ENCODE data around the gene VSX2. TPM values are rescaled to one million over a fixed set of nuclear protein-coding genes. Genes with fewer than 3 reads are reported as not detected.

The VSX2 gene
- polyA plus RNA-seq, 2 of the 4 experiments (the other 2 are of a cell fraction): not detected

GRCh38 chr14:74239848-74240793, 872 bp downstream of the VSX2 start (continued):
- TF ChIP-seq MAZ (IDR thresholded peaks at IDR 0.05; ENCODE audit: borderline replicate concordance, low read depth, low read length) (no peak), NPAS2 (CRISPR knock-in tag; IDR thresholded peaks at IDR 0.05; ENCODE audit: borderline replicate concordance) (no peak)

GRCh38 chr14:74240794-74241651, 1.8 kb downstream of the VSX2 start:
- 0 out of 3 replicates have a peak overlapping the region, but pooled peaks have one; percentile 8 for H3K4me3 ChIP-seq
- ATAC-seq (peak in 1 of 2 experiments; percentile 30; a peak in 3 of 6 replicates), FAIRE-seq (no peak), DNase-seq (ENCODE audit: low read depth in 1 of 2, low spot score in 1 of 2) (no peak)
- no peaks in the 10 kb centered on the region for H3K9me3 ChIP-seq
- CTCF ChIA-PET: interaction anchor here (1.2 to 12.2 kb wide), 5 partner anchors 11 to 129 kb away, joined by 3 to 56 read pairs (median 8); partner anchors contain the start of gene ABCD4
- TF ChIP-seq E2F6 (IDR thresholded peaks at IDR 0.05; ENCODE audit: borderline replicate concordance, low read depth) (no peak), NFE2L2 (conservative IDR thresholded peaks at IDR 0.05; ENCODE audit: low read length) (no peak), HEYL (CRISPR knock-in tag; IDR thresholded peaks at IDR 0.05) (no peak), MYC (IDR thresholded peaks at IDR 0.05; ENCODE audit: borderline replicate concordance, low read length) (no peak), NR3C1 (IDR thresholded peaks at IDR 0.05) (no peak), RNF2 (IDR thresholded peaks at IDR 0.05; ENCODE audit: borderline replicate concordance, low read depth) (no peak), HOXA7 (CRISPR knock-in tag; IDR thresholded peaks at IDR 0.05) (no peak), CBX2 (IDR thresholded peaks at IDR 0.05; ENCODE audit: borderline replicate concordance, low read depth) (no peak), TFCP2L1 (CRISPR knock-in tag; IDR thresholded peaks at IDR 0.05) (no peak), HDAC2 (IDR thresholded peaks at IDR 0.05) (no peak), ELK1 (IDR thresholded peaks at IDR 0.05; ENCODE audit: low read depth, low read length) (no peak), MAFK (IDR thresholded peaks at IDR 0.05; ENCODE audit: partially characterized antibody) (no peak), RFX5 (IDR thresholded peaks at IDR 0.05) (no peak), PBX3 (IDR thresholded peaks at IDR 0.05) (no peak), RAD21 (conservative IDR thresholded peaks at IDR 0.05 in 1 of 2, IDR thresholded peaks at IDR 0.05 in 1 of 2) (no peak), EP300 (IDR thresholded peaks at IDR 0.05) (no peak)
- no peaks in the 10 kb centered on the region for H3K4me1 ChIP-seq
- H3K27ac ChIP-seq: no peak overlapping the region
- POLR2A ChIA-PET: no interaction called here
- H3K4me2 ChIP-seq: peak overlapping the region; percentile 50
- WGBS (ENCODE audit: missing lambda C conversion rate): 47% methylated on average over 55 of the region's 80 CpGs

GRCh38 chr14:74241652-74242017, 2.4 kb downstream of the VSX2 start:
- H3K9me3 ChIP-seq: no peaks in the 10 kb centered on the region
- H3K27ac ChIP-seq: no peak overlapping the region
- DNase-seq (ENCODE audit: low read depth in 1 of 2, low spot score in 1 of 2): no peak
- CTCF ChIA-PET: interaction anchor here (1.2 to 6.1 kb wide), 4 partner anchors 11 to 129 kb away, joined by 3 to 46 read pairs (median 7); partner anchors contain the start of gene ABCD4
- no peaks in the 10 kb centered on the region for H3K4me1 ChIP-seq
- ATAC-seq: no peak
- H3K4me2 ChIP-seq: peak overlapping the region; percentile 50
- WGBS (ENCODE audit: missing lambda C conversion rate): 54% methylated on average over 14 of the region's 14 CpGs
- 0 out of 3 replicates have a peak overlapping the region, but pooled peaks have one; percentile 8 for H3K4me3 ChIP-seq
- FAIRE-seq: no peak
- POLR2A ChIA-PET: no interaction called here
- no peak for TF ChIP-seq REST (IDR thresholded peaks at IDR 0.05)
- TF ChIP-seq TFCP2L1 (CRISPR knock-in tag; IDR thresholded peaks at IDR 0.05): no peak
- no peak for TF ChIP-seq ZNF302 (CRISPR knock-in tag; IDR thresholded peaks at IDR 0.05)
- TF ChIP-seq POLR2A (IDR thresholded peaks at IDR 0.05; ENCODE audit: low read length): no peak
- TF ChIP-seq TP53 (CRISPR knock-in tag; IDR thresholded peaks at IDR 0.05): no peak
- TF ChIP-seq USF2 (IDR thresholded peaks at IDR 0.05): no peak
- no peak for TF ChIP-seq JUNB (IDR thresholded peaks at IDR 0.05)
- no peak for TF ChIP-seq NPAS2 (CRISPR knock-in tag; IDR thresholded peaks at IDR 0.05; ENCODE audit: borderline replicate concordance)
- TF ChIP-seq NR3C1 (IDR thresholded peaks at IDR 0.05): no peak
- TF ChIP-seq CHD4 (IDR thresholded peaks at IDR 0.05; ENCODE audit: borderline replicate concordance): no peak
- no peak for TF ChIP-seq HEYL (CRISPR knock-in tag; IDR thresholded peaks at IDR 0.05)

Measured in A549 (cell line).